Measurements from ENCODE around the gene MVB12B.

The MVB12B gene

DNA sequence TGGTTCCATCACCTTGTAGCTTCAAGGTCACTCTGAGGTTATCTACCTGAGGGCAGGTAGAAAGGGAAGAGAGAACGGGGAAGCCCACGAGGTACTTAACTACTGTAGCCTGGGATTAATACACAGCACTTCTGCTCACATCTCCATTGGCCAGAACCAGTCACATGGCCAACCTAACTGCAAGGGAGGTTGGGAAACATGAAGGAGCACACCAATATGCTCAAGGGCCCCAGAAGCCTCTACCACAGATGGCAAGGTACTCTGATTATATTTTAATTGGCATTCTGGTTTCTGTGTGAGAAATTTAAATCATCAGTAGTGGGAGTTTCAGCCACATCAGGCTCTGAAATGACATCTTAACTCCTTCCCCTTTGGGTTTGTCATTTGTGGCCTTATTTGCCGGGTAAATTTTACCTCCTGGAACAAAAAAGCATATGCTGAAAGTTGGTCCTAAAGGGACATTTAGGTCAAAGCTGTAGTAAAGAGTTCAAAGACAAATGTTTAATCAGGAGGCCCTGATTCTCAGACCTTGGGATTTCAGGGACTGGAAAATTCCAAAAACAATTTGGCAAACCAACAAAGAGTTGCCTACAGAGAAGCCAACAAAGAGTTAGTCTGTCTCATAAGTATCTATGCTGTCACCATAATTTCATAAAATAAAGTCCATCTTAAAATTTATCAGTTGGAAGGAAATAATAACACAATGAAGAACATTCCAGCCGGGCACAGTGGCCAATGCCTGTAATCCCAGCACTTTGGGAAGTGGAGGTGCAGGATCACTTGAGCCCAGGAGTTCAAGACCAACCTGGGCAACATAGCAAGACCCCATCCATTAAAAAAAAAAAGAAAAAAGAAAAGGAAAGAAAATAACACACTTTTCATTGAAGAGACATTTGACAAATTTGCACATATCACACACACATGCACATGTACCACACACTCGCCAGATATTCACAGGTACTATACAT, 13.8 kb upstream of the MVB12B start:
- TF ChIP-seq ZNF274 (IDR thresholded peaks at IDR 0.05; ENCODE audit: low read depth, low read length), result no peak
- no peak overlapping the region for H3K4me3 ChIP-seq (ENCODE audit: low read length)

DNA sequence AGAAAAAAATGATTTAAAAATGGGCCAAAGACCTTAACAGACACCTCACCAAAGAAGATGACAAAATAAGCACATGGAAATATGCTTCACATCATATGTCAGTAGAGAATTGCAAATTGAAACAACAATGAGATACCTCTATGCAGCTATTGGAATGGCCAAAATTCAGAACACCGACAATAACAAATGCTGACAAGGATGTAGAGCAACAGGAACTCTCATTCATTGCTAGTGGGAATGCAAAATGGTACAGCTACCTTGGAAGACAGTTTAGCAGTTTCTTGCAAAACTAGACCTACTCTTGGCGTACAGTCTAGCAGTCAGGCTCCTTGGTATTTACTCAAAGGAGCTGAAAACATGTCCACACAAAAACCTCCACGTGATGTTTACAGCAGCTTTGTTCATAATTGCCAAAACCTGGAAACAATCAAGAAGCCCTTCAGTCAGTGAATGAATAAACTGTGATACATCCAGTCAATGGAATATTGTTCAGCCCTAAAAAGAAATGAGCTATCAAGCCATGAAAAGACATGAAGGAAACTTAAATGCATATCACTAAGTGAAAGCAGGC, 10.5 kb upstream of the MVB12B start:
- no peak overlapping the region for H3K4me3 ChIP-seq (ENCODE audit: low read length)

DNA sequence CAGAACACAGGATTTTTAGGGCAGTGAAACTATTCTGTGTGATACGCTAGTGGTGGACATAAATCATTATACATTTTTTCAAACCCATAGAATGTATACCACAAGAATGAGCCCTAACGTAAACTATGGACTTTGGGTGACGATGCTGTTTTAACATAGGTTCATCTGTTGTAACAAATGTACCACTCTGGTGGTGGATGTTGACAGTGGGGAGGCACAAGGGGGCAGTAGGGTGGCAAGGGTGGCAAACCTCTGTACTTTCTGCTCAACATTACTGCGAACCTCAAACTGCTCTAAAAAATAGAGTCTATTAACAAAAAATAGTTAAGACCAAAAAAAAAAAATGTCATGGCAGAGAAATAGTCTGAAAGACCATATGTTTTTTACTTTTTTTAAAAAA, 9.1 kb upstream of the MVB12B start:
- H3K4me3 ChIP-seq (ENCODE audit: low read length), result no peak overlapping the region
- no peak for TF ChIP-seq ZNF274 (IDR thresholded peaks at IDR 0.05; ENCODE audit: low read depth, low read length)

More for the DNA sequence above, 10.5 kb upstream of the MVB12B start:
- no peak for TF ChIP-seq ZNF274 (IDR thresholded peaks at IDR 0.05; ENCODE audit: low read depth, low read length)

DNA sequence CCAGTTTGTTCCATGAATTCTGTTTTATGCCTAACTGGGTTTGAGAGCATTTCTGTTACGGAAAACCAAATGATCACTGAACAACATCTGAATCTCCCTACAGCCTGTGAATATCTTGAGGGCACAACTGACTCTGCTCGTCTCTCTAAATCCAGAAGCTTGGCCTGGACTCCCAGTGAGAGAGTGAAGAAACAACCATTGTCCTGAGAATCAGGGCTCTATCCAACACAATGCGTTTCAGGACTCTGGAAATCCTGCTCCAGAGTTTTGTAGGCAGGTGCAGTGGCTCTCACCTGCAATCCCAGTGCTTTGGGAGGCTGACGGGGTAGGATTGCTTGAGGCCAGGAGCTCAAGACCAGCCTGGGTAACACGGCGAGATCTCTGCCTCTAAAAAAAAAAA, 7.8 kb upstream of the MVB12B start:
- H3K4me3 ChIP-seq (ENCODE audit: low read length), result no peak overlapping the region
- no peak for TF ChIP-seq ZNF274 (IDR thresholded peaks at IDR 0.05; ENCODE audit: low read depth, low read length)

DNA sequence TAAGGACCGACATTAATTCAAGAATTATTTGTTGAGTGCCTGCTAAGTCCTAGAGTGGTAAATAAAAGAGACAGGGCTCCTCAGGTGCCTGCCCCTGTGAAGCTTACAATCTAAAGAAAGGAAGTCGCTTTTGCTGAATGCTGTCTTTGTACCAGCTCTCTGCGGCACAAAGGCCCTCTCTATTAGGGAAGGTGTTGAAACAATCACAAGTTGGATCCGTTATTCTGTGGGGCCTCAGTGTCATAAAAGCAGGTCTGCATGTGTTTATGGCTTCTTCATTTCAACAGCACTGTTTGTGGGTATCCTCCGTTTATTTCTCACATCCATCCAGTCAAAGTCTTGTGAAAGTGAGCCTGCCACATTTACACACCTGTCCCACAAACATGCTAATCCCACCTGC, 7.0 kb upstream of the MVB12B start:
- no peak overlapping the region for H3K4me3 ChIP-seq (ENCODE audit: low read length)

DNA sequence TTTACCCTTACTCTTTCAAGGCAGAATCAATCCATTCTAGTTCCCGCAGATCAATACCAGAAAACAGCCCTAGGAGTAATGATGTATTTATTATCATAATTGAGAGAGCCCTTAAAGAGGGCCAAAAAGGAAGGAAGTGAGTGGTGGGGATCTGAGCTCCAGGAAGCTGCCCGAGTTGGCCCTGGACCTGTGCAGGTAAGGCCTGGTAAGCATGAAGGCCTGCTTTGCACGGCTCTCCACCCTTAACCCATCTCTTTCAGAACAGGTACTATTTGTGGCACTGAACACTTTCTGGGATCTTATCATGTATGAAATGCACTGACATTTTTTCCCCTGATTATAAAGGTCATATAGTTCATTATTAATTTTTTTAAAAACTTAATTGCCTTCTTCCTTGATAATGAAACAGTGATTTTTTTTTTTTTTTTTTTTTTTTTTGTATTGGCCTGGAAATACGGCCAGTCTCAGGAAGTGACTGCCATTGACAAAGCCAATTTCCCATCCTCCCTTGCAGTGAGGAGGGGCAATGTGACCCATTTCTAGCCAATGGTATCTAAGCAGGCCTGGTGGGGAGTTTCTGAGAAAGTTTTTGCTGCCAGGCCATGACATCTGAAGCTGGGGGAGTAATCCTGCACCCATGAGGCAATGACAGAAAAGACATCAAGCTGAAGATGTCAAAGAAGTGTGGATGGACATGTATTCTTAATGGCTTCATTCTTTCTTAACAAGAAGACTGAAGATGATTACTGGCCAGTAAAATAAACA, 6.3 kb upstream of the MVB12B start:
- H3K4me3 ChIP-seq (ENCODE audit: low read length), result no peak overlapping the region
- no peak for TF ChIP-seq ZNF274 (IDR thresholded peaks at IDR 0.05; ENCODE audit: low read depth, low read length)

More for the DNA sequence above, 7.0 kb upstream of the MVB12B start:
- TF ChIP-seq ZNF274 (IDR thresholded peaks at IDR 0.05; ENCODE audit: low read depth, low read length), result no peak

DNA sequence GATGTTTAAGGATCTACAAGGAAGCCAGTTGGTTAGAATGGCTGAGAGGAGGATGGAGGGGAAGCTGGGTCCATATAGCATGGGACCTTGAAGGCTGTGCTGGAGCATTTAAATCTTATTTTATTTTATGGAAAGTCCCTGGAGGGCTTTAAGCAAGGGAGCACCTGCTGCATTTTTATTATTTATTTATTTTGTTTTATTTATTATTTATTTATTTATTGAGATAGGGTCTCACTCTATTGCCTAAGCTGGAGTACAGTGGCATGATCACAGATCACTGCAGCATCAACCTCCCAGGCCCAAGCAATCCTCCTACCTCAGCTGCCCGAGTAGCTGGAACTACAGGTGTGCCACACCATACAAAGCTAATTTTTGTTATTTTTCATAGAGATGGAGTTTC, 4.9 kb upstream of the MVB12B start:
- no peak overlapping the region for H3K4me3 ChIP-seq (ENCODE audit: low read length)
- TF ChIP-seq ZNF274 (IDR thresholded peaks at IDR 0.05; ENCODE audit: low read depth, low read length), result no peak

DNA sequence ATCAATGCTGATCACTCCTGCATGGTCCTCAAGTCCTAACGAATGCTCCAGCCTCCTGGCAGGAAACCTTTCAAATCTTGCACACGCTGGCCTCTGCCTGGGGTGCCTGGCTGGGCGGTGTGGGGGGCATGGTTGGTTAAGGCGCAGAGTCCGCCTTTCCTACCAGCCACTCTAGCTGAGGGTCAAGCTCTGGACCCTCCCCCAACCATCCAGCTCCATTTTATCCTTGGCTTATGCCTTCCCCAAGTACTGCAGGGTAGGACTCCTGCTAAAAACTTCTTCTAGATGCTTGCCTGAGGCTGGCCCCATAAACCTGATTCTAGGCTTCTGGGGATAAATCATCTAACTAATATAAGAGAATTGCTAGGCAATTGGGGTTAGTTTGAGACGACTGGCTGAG, 808 bp upstream of the MVB12B start:
- no peak for TF ChIP-seq ZNF274 (IDR thresholded peaks at IDR 0.05; ENCODE audit: low read depth, low read length)
- H3K4me3 ChIP-seq (ENCODE audit: low read length), result no peak overlapping the region

DNA sequence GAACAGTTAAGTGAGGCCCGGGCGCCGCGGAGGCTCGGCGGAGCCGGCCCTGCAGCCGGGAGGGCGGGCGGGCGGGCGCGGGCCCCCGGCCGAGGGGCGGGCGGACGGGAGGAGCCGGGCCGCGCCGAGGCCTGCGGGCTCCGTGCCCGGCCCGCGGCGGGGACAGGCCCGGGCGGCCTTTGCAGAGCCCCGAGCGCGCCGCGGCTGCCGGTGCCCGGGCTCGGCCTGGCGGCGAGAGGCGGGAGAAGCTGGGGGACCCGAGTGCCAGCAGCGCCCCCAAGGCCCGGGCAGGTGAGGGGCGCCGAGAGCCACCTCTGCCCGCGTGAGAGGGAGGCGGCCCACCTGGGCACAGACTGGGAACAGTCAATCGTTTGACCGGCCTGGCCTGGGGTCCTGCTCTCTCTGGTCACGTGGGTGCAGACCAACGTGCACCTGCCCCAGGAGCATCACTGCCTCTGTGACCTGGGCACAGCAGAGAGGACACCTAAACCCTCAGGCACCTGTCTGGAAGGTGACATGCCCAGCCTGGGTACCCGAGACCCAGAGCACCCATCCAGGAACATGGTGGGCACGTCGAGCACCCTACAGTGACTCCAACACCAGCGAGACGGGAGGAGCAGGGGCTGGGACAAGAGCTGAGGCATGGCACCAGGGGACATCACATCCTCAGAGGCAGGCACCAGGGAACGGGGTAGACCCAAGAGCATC, 531 bp downstream of the MVB12B start:
- TF ChIP-seq ZNF274 (IDR thresholded peaks at IDR 0.05; ENCODE audit: low read depth, low read length), result no peak
- H3K4me3 ChIP-seq (ENCODE audit: low read length), result no peak overlapping the region

DNA sequence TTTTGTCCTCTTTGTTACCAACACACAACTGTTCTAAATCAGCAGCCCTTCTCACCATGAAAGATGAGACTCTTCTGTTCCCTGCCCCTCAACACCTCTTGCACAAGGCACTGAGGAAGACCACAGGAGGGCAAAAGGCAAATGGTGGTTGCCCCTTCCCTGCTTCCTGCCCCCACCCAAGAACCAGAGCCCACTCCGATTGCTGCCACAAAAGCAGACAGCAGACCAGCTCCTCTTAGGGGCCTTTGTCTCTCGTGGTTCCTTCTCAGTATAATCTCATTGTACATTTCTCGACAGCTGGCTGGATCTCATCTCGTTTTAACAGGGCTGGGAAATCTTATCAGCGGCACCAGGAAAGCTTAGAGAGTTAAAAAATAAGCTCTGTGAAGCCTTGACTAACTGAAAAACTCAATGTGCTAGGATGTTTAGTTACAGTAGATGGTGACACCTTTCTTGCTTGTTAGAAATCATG, 1.1 kb downstream of the MVB12B start:
- TF ChIP-seq ZNF274 (IDR thresholded peaks at IDR 0.05; ENCODE audit: low read depth, low read length), result no peak
- no peak overlapping the region for H3K4me3 ChIP-seq (ENCODE audit: low read length)

DNA sequence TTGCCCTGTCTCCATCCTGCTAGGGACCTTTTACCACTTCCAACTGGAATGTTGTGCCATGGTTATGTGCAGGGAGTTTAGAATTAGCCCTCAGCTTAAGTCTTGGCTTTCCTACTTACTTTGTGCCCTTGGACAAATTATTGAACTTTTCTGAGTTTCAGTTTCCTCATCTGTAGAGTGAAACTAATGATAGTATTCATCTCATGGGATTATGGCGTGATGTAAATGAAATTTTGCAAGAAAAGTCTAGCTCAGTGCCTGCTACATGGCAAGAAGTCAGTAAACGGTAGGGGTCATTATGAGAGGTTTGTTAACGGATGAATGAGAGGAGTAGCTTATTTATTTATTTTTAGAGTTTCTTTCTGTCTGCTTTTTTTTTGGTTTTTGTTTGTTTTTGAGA, 1.8 kb downstream of the MVB12B start:
- no peak overlapping the region for H3K4me3 ChIP-seq (ENCODE audit: low read length)

DNA sequence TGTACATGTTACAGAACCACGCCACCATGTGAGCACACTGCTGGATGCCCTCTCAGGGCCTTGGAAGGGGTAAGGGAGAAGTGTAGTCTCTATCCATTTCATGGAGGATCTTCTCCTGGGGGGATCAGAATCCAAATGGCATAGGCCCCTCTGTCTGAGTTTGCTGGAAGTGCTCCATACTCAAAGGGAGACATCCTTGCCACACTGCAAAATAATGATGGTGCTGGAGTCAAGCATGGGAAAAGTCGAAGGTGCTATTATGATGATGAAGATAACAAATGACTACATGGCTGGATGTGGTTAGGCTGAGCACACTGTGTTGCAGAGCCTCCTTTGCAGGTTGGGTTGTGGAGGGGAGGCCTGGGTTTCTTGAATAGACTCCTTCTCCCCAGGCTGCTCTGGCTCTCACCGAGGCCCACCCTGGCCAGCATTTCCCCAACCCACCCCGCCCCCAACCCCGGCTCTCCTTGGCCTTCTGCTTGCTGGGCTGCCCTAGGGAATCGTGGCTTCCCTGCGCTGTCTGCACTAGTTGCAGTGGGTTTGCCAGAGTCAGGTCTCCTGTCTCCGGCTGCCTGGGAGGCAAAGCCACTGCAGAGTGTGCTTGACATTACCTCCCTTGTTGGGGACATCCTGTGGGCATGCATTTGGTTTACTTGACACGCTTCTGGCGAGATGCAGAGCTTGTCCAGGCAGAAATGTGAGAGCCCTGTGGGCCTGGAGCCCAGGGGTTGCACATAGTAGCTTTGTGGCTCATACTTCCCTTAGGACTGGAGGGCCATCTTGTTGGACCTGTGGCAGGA, 3.0 kb downstream of the MVB12B start:
- H3K4me3 ChIP-seq (ENCODE audit: low read length), result no peak overlapping the region

More for the DNA sequence above, 1.8 kb downstream of the MVB12B start:
- TF ChIP-seq ZNF274 (IDR thresholded peaks at IDR 0.05; ENCODE audit: low read depth, low read length), result no peak

DNA sequence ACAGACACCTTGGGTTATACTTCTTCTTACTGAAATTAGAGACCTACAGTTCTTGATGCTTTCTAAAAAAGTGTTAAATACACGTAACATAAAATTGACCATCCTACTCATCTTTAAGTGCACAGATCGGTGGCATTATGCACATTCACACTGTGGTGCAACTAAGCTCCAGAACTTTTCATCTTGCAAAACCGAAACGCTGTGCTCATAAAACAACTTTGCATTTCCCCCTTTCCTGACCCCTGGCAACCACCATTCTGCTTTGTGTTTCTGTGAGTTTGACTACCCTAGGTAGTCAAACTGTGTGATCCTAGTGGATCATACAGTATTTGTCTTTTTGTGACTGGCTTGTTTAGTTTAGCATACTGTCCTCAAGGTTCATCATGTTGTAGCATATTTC, 3.9 kb downstream of the MVB12B start:
- no peak overlapping the region for H3K4me3 ChIP-seq (ENCODE audit: low read length)
- TF ChIP-seq ZNF274 (IDR thresholded peaks at IDR 0.05; ENCODE audit: low read depth, low read length), result no peak

More for the DNA sequence above, 3.0 kb downstream of the MVB12B start:
- TF ChIP-seq ZNF274 (IDR thresholded peaks at IDR 0.05; ENCODE audit: low read depth, low read length), result no peak
